BE2C (cell line): Measurements from ENCODE around the gene OPN5.

Source experiments
- DNase-seq: peaks from one replicate; pipeline ENCODE4 v3.0.0-alpha.2; 2020
- H3K27me3 ChIP-seq: fragments of 250-450 bp; sonication (Bioruptor Pico); 2 replicates; pipeline ENCODE4 v1.5.1; 2020; ENCODE audit warnings: mild to moderate bottlenecking
- H3K36me3 ChIP-seq: fragments of 250-450 bp; sonication (Bioruptor Pico); 2 replicates; pipeline ENCODE4 v1.5.1; 2020; ENCODE audit warnings: mild to moderate bottlenecking
- H3K4me1 ChIP-seq: fragments of 250-450 bp; sonication (Bioruptor Pico); 2 replicates; pipeline ENCODE4 v1.5.1; 2020
- H3K4me3 ChIP-seq: 2 replicates; pipeline ENCODE4 v1.5.1; 2011; ENCODE audit warnings: low read depth, low read length
- H3K9me3 ChIP-seq: fragments of 250-450 bp; sonication (Bioruptor Pico); 2 replicates; pipeline ENCODE4 v1.5.1; 2020
- TF ChIP-seq, protein P1 (sequence below): IDR thresholded peaks from 2 replicates; pipeline ENCODE4 v1.5.1; 2012; ENCODE audit warnings: mild to moderate bottlenecking, low read depth, low read length

Gene OPN5

DNA sequence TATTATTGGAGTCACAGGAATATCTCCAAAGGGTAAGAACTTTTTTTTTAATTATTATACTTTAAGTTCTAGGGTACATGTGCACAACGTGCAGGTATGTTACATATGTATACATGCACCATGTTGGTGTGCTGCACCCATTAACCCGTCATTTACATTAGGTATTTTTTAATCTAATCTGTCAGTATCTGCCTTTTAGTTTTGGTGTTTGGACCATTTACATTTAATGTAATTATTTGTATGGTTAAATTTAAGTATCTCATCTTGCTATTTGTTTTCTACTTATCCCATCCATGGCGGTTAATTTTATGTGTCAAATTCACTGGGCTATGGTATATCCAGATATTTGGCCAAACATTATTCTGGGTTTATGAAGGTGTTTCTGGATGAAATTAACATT, 15.4 kb upstream of the OPN5 start:
- no peak overlapping the region for H3K4me3 ChIP-seq
- TF ChIP-seq, protein P1, sequence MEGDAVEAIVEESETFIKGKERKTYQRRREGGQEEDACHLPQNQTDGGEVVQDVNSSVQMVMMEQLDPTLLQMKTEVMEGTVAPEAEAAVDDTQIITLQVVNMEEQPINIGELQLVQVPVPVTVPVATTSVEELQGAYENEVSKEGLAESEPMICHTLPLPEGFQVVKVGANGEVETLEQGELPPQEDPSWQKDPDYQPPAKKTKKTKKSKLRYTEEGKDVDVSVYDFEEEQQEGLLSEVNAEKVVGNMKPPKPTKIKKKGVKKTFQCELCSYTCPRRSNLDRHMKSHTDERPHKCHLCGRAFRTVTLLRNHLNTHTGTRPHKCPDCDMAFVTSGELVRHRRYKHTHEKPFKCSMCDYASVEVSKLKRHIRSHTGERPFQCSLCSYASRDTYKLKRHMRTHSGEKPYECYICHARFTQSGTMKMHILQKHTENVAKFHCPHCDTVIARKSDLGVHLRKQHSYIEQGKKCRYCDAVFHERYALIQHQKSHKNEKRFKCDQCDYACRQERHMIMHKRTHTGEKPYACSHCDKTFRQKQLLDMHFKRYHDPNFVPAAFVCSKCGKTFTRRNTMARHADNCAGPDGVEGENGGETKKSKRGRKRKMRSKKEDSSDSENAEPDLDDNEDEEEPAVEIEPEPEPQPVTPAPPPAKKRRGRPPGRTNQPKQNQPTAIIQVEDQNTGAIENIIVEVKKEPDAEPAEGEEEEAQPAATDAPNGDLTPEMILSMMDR, result no peak

GRCh38 chr6:47767102-47767501, 14.7 kb upstream of the OPN5 start:
- TF ChIP-seq, protein P1, result no peak
- no peaks in the 10 kb centered on the region for H3K36me3 ChIP-seq
- no peaks in the 10 kb centered on the region for H3K9me3 ChIP-seq
- no peaks in the 10 kb centered on the region for H3K4me1 ChIP-seq
- no peak overlapping the region for H3K4me3 ChIP-seq
- DNase-seq, result no peak
- H3K27me3 ChIP-seq, result no peaks in the 10 kb centered on the region

More for the DNA sequence above, 15.4 kb upstream of the OPN5 start:
- Histone ChIP-seq H3K9me3 (no peaks in the 10 kb centered on the region), H3K4me1 (no peaks in the 10 kb centered on the region), H3K36me3 (no peaks in the 10 kb centered on the region), H3K27me3 (no peaks in the 10 kb centered on the region)
- DNase-seq, result no peak

- Histone ChIP-seq H3K4me3 (no peak overlapping the region), H3K27me3 (no peaks in the 10 kb centered on the region), H3K9me3 (no peaks in the 10 kb centered on the region), H3K36me3 (no peaks in the 10 kb centered on the region), H3K4me1 (no peaks in the 10 kb centered on the region)
- DNase-seq, result no peak
- TF ChIP-seq, protein P1, result no peak
Measured at GRCh38 chr6:47769982-47770381, 11.8 kb upstream of the OPN5 start.

- no peaks in the 10 kb centered on the region for H3K4me1 ChIP-seq
- H3K27me3 ChIP-seq, result no peaks in the 10 kb centered on the region
- no peaks in the 10 kb centered on the region for H3K9me3 ChIP-seq
- no peak overlapping the region for H3K4me3 ChIP-seq
- no peak for DNase-seq
- TF ChIP-seq, protein P1, result no peak
- H3K36me3 ChIP-seq, result no peaks in the 10 kb centered on the region
Measured at GRCh38 chr6:47772359-47772758, 9.5 kb upstream of the OPN5 start.

DNA sequence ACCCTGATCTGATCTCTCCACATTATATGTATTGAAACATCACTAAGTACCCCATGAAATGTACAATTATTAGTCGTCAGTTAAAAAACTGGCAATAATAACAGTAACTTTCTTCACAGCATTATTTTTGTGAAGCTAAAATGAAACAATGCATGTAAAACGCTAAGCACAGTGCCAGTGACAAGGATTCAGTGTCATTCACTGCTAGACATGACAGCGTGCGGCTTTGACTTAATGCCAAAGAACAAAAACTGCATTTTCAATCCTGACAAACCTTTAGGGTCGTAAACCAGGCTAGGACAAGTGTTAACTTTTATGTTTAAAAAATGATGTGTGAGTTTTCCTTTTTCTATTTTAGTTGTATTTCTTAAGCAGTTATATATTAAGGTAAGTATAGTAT, 8.8 kb upstream of the OPN5 start:
- Histone ChIP-seq H3K9me3 (no peaks in the 10 kb centered on the region), H3K36me3 (no peaks in the 10 kb centered on the region), H3K4me1 (no peaks in the 10 kb centered on the region), H3K27me3 (no peaks in the 10 kb centered on the region), H3K4me3 (no peak overlapping the region)
- no peak for DNase-seq
- TF ChIP-seq, protein P1, result no peak

GRCh38 chr6:47780510-47781356, 1.1 kb upstream of the OPN5 start:
- no peaks in the 10 kb centered on the region for H3K27me3 ChIP-seq
- H3K9me3 ChIP-seq, result no peaks in the 10 kb centered on the region
- TF ChIP-seq, protein P1, result peak; percentile 70
- peak; percentile 26 for DNase-seq
- H3K36me3 ChIP-seq, result no peaks in the 10 kb centered on the region
- H3K4me1 ChIP-seq, result no peaks in the 10 kb centered on the region
- H3K4me3 ChIP-seq, result no peak overlapping the region
